IMR-90 (cell line): ENCODE results near the gene COX14.

Experiments
- CTCF ChIP-seq: conservative IDR thresholded peaks from 2 replicates; pipeline ENCODE4 v1.5.1; 2012; ENCODE audit warnings: mild to moderate bottlenecking, low read depth, low read length, improper control_type of control experiment
- FOS ChIP-seq: fragments of 150-350 bp; IDR thresholded peaks from 2 replicates; pipeline ENCODE4 v1.6.1; 2016; ENCODE audit warnings: low read depth, low read length
- RAD21 ChIP-seq: IDR thresholded peaks from 2 replicates; pipeline ENCODE4 v1.6.1; 2012; ENCODE audit warnings: low read length, improper control_type of control experiment
- RFX5 ChIP-seq: IDR thresholded peaks from 2 replicates; pipeline ENCODE4 v1.8.0; 2012; ENCODE audit warnings: low read depth, mild to moderate bottlenecking, low read length, moderate library complexity
- SMC3 ChIP-seq: fragments of 150-350 bp; IDR thresholded peaks from 2 replicates; pipeline ENCODE4 v1.6.1; 2016; ENCODE audit warnings: low read depth, mild to moderate bottlenecking, antibody characterized with exemption, low read length, moderate library complexity
- USF2 ChIP-seq: fragments of 150-350 bp; IDR thresholded peaks from 2 replicates; pipeline ENCODE4 v1.6.1; 2017; ENCODE audit warnings: mild to moderate bottlenecking, antibody characterized with exemption, low read length, low read depth

GRCh38 chr12:50104417-50105366, 7.3 kb upstream of the COX14 start:
- TF ChIP-seq SMC3 (no peak), RFX5 (no peak), CTCF (no peak), USF2 (no peak), FOS (no peak), RAD21 (no peak)
